Measurements from ENCODE around the gene PFKL. TPM values are rescaled to one million over a fixed set of nuclear protein-coding genes. Genes with fewer than 3 reads are reported as not detected.

Gene PFKL
- total RNA-seq, 1 experiment from 2014 or later, result 150 TPM

- no peaks in the 10 kb centered on the region for H3K27me3 ChIP-seq (ENCODE audit: insufficient read depth, low read length)
Measured at GRCh38 chr21:44288251-44289110, 11.4 kb upstream of the PFKL start.

More at GRCh38 chr21:44288251-44289110, 11.4 kb upstream of the PFKL start:
- DNase-seq (ENCODE audit: low read depth, low spot score) (no peak), ATAC-seq (no peak)
- no peak overlapping the region for H2AFZ ChIP-seq (ENCODE audit: low read depth, low read length, poor library complexity, severe bottlenecking)
- no peak overlapping the region for H3K4me2 ChIP-seq (ENCODE audit: low read length)
- no TSS peak for BruUV-seq (replicated peaks)
- no peaks in the 10 kb centered on the region for H3K9me2 ChIP-seq (ENCODE audit: insufficient read depth)
- no peak overlapping the region for H3K9ac ChIP-seq (ENCODE audit: low read length)
- no peaks in the 10 kb centered on the region for H3K79me2 ChIP-seq (ENCODE audit: insufficient read depth, low read length)
- RAD21 ChIA-PET (ENCODE audit: low non-redundant PET in 1 of 2, low total read pairs in 2 of 2, uncharacterized antibody in 2 of 2, unreplicated experiment in 2 of 2), result no interaction called here
- no peak overlapping the region for H3K4me3 ChIP-seq (replicated peaks in 1 of 2; ENCODE audit: low read depth in 1 of 2, low read length in 2 of 2)
- H3K27ac ChIP-seq (ENCODE audit: low read depth, low read length), result no peak overlapping the region
- H3K4me1 ChIP-seq (ENCODE audit: control insufficient read depth in 1 of 2, insufficient read depth in 2 of 2, low read length in 2 of 2), result peaks cover 0 to 4% of the 10 kb centered on the region in 2 experiments; a peak in 1 of 4 replicates
- no peaks in the 10 kb centered on the region for H4K20me1 ChIP-seq (ENCODE audit: insufficient read depth)
- H3K9me3 ChIP-seq (ENCODE audit: control insufficient read depth in 1 of 2, insufficient read depth in 1 of 2, low read depth in 1 of 2, low read length in 2 of 2), result no peaks in the 10 kb centered on the region
- TF ChIP-seq EZH2phosphoT487 (IDR thresholded peaks at IDR 0.05; ENCODE audit: borderline replicate concordance) (no peak), EGR1 (IDR thresholded peaks at IDR 0.05; ENCODE audit: low read depth) (no peak), ZNF274 (IDR thresholded peaks at IDR 0.05; ENCODE audit: low read depth, low read length) (no peak), REST (IDR thresholded peaks at IDR 0.05; ENCODE audit: low read depth) (no peak), YY1 (IDR thresholded peaks at IDR 0.05; ENCODE audit: extremely low read depth, insufficient replicate concordance, low read depth, low read length) (no peak), FOSL1 (IDR thresholded peaks at IDR 0.05; ENCODE audit: low read depth) (no peak), POLR2AphosphoS5 (IDR thresholded peaks at IDR 0.05; ENCODE audit: low read depth, low read length) (no peak)
- intact Hi-C loops (cut with micrococcal nuclease), result no loop called here
- POLR2A ChIA-PET, result no interaction called here
- CTCF ChIA-PET, result no interaction called here
- H3K36me3 ChIP-seq (ENCODE audit: control insufficient read depth in 1 of 2, insufficient read depth in 2 of 2, low read length in 2 of 2), result no peaks in the 10 kb centered on the region

All from HCT116 (cell line).